SU-DHL-6 (cell line): ENCODE measurements around the gene UACA.

Experiments used
- EZH2phosphoT487 ChIP-seq: fragments of 200-600 bp; sonication (generic), shearing (Covaris generic); conservative IDR thresholded peaks from 2 replicates; pipeline ENCODE4 v1.6.1; 2018; ENCODE audit warnings: mild to moderate bottlenecking, antibody characterized with exemption, low read length, moderate library complexity, mixed read lengths
- TF ChIP-seq, protein P1 (sequence below): fragments of 200-600 bp; sonication (generic); IDR thresholded peaks from one replicate; pipeline ENCODE4 v1.5.1; 2017; ENCODE audit warnings: antibody characterized with exemption, mild to moderate bottlenecking, low read length, moderate library complexity; ENCODE audit not compliant: insufficient read depth, poor library complexity, severe bottlenecking

DNA sequence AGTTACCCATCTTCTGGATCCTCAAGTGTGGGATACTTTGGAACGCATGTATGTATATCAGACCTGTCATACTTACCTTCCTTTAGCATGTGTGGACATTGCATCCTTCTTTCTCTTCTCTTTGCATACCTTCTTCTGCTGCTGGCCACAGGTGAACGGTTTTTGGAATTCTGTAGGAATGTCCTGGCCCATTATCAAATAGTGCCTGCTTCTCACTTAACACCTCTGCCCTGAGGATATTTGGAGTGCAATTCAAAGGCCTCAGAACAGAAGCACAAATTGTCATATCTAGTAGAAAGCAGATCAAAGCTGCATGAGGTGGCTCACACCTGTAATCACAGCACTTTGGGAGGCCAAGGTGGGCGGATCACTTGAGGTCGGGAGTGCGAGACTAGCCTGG, 34.1 kb upstream of the UACA start:
- TF ChIP-seq, protein P1, sequence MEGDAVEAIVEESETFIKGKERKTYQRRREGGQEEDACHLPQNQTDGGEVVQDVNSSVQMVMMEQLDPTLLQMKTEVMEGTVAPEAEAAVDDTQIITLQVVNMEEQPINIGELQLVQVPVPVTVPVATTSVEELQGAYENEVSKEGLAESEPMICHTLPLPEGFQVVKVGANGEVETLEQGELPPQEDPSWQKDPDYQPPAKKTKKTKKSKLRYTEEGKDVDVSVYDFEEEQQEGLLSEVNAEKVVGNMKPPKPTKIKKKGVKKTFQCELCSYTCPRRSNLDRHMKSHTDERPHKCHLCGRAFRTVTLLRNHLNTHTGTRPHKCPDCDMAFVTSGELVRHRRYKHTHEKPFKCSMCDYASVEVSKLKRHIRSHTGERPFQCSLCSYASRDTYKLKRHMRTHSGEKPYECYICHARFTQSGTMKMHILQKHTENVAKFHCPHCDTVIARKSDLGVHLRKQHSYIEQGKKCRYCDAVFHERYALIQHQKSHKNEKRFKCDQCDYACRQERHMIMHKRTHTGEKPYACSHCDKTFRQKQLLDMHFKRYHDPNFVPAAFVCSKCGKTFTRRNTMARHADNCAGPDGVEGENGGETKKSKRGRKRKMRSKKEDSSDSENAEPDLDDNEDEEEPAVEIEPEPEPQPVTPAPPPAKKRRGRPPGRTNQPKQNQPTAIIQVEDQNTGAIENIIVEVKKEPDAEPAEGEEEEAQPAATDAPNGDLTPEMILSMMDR: no peak
- no peak for TF ChIP-seq EZH2phosphoT487
